ENCODE results near the gene FAM156A.
"Not testable (repeated sequence)": the region's sequence is repeated elsewhere in the genome, so short reads cannot be mapped to it uniquely, and the experiment has no call there.

FAM156A gene

DNA sequence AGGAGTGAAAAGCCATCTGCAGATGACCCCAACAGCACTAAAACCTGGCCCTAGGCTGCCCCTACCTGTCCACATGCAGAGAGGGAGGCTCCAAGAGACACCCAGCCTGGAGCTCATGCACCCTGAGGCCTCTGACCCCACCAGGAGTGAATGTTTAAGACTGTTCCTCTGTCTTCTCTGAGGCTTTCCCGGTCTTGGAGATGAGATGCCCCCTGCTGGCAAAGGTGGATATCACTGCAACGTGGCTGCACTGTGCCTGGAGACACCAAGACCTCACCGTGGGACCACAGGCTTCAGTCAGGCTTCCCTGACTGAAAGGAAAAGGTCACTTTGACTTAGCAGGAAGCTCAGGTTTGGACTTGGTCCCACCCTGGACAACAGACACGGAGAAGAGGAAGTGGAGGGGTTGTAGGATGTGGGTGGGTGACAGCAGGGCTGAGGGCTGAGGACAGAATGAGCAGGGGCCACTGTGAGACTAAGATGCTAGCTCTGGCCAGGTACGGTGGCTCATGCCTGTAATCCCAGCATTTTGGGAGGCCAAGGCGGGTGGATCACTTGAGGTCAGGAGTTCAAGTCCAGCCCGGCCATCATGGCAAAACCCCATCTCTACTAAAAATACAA lies 31.8 kb upstream of the FAM156A start:
- H3K27ac ChIP-seq (ENCODE audit: low read length); H3K4me3 ChIP-seq (ENCODE audit: low read depth in 1 of 2, low read length in 2 of 2); H3K27me3 ChIP-seq (ENCODE audit: low read depth, low read length); H3K9me3 ChIP-seq (ENCODE audit: control insufficient read depth in 1 of 2, low read length in 2 of 2); H3K36me3 ChIP-seq (ENCODE audit: control insufficient read depth in 1 of 2, insufficient read depth in 2 of 2, low read length in 2 of 2): not testable (repeated sequence)
- H3K4me1 ChIP-seq (ENCODE audit: control insufficient read depth in 1 of 2, insufficient read depth in 2 of 2, low read length in 2 of 2): peaks cover 0 to 21% of the 10 kb centered on the region in 2 donors

DNA sequence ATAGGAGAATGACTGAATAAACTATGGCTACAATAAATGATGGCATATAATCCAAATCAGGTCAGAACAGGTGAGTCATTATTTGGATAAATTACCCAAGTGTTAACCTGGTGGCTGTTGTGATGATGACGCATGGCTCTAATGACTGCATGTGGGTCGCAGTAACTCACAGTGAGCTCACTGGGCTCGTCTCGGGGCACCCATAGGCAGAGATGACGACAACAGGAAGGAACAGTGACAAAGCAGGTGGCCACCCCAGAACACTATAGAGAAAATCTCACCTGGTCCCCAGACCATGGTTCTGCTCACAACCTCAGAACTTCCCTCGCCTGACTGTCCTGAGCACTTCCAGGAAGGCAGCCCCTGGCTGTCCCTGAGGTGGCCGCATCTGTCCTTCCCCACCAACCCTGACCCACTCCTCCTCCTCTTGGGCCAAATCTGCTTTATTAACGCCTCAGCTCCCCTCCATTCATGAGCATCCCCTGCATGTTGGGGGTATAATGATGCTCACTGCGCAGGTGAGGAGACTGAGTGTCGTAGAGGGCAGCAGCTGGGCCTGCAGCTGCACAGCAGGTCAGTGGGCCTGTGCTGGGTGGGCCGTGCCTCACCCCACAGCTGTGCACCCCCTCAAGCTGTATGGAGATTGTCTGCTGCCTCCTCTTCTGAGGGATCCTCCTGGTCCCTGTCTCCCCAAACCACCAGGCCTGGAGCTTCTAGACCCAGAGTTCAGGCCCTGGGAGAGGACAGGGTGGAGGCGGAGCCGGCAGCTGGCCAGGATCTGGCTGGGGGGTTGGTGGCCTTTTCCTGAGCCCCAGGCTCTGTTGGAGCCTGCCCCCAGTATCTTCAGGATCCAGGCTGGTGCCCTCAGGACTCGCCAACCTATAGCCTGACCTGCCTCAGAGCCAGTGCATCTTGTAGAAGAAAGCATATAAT lies 30.9 kb upstream of the FAM156A start:
- no peak overlapping the region for H3K27ac ChIP-seq (ENCODE audit: low read length)

DNA sequence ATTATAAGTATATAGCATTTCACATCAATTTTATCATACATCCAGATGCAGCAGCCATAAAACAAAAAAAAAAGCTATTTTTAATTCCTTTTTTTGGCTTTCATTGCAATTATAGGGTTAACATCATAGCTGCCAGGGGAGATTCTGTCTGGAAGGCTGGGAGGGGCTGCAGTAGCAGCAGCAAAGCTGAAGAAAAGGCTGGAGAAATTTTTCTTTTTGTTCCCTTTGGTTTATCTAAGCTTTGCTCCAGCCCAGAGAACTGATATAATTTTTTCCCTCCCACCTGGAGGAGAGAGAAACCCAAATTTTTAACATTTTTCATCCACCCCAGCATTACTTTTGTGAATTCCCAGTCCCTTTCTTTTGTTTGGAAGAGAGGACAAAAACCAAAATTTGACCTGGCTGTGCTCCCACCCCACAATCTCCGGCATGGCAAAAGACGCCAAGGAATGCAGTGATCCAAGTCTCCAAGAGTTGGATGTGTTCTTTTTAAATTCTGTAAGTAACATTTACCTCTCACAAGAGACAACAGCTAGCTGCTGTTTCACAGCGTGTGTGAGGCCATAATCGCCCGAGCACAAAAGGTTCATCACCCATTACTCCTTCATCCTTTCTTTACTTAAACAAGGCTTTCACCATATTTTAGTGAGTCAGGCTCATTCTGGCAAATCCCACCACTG lies 25.1 kb upstream of the FAM156A start:
- H3K9me3 ChIP-seq (ENCODE audit: control insufficient read depth in 1 of 2, low read length in 2 of 2): no peaks in the 10 kb centered on the region
- H3K4me1 ChIP-seq (ENCODE audit: control insufficient read depth in 1 of 2, insufficient read depth in 2 of 2, low read length in 2 of 2): peaks cover 0 to 6% of the 10 kb centered on the region in 2 donors
- H3K27ac ChIP-seq (ENCODE audit: low read length): peak overlapping the region; percentile 45
- no peaks in the 10 kb centered on the region for H3K27me3 ChIP-seq (ENCODE audit: low read depth, low read length)
- H3K4me3 ChIP-seq (ENCODE audit: low read depth in 1 of 2, low read length in 2 of 2): peak overlapping the region in 1 of 2 donors; percentile 2
- no peaks in the 10 kb centered on the region for H3K36me3 ChIP-seq (ENCODE audit: control insufficient read depth in 1 of 2, insufficient read depth in 2 of 2, low read length in 2 of 2)

More for the DNA sequence above, 30.9 kb upstream of the FAM156A start:
- Histone ChIP-seq H3K36me3 (ENCODE audit: control insufficient read depth in 1 of 2, insufficient read depth in 2 of 2, low read length in 2 of 2) (no peaks in the 10 kb centered on the region), H3K4me1 (ENCODE audit: control insufficient read depth in 1 of 2, insufficient read depth in 2 of 2, low read length in 2 of 2) (peaks cover 0 to 22% of the 10 kb centered on the region in 2 donors), H3K4me3 (ENCODE audit: low read depth in 1 of 2, low read length in 2 of 2) (no peak overlapping the region), H3K9me3 (ENCODE audit: control insufficient read depth in 1 of 2, low read length in 2 of 2) (no peaks in the 10 kb centered on the region), H3K27me3 (ENCODE audit: low read depth, low read length) (no peaks in the 10 kb centered on the region)

DNA sequence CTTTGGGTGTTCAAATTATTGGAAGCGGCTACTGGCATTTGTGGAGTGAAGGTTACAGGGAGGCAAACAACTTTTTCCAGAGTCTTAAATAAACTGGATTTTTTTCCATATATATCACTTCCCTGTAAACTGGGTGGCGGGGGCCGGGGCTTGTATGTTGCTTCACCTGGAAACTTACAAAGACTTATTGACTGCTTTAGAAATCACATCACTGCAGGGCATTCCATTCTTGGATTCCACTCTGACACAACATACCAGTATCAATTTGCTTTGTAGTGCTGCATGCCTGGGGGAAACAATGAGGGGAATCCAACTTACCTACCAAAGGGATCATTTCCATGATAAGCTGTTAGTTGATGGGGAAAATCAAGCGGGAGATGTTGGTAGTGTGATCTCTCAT lies 21.7 kb upstream of the FAM156A start:
- Histone ChIP-seq H3K9me3 (ENCODE audit: control insufficient read depth in 1 of 2, low read length in 2 of 2) (no peaks in the 10 kb centered on the region), H3K27me3 (ENCODE audit: low read depth, low read length) (no peaks in the 10 kb centered on the region), H3K36me3 (ENCODE audit: control insufficient read depth in 1 of 2, insufficient read depth in 2 of 2, low read length in 2 of 2) (no peaks in the 10 kb centered on the region), H3K4me1 (ENCODE audit: control insufficient read depth in 1 of 2, insufficient read depth in 2 of 2, low read length in 2 of 2) (peaks cover 0 to 6% of the 10 kb centered on the region in 2 donors), H3K4me3 (ENCODE audit: low read depth in 1 of 2, low read length in 2 of 2) (no peak overlapping the region), H3K27ac (ENCODE audit: low read length) (no peak overlapping the region)

DNA sequence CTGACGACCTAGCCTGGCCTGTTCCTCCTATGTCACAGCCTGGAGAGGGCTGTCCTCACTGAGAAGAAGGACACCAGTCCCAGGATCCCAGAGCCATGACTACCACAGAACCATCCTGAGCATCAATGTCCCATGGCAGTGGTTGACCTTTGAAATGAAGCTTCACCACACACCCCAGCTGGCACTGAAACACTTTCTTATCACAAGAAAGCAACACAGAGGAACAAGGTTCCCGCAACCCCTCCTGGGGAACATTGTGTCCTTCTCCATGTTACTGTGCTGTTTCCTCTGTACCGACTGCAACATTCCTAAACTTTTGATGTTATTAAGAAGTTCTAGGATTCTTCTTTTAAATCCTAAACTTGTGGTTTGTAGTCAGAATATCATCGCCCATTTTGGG lies 21.2 kb upstream of the FAM156A start:
- Histone ChIP-seq H3K27ac (ENCODE audit: low read length) (no peak overlapping the region), H3K4me3 (ENCODE audit: low read depth in 1 of 2, low read length in 2 of 2) (no peak overlapping the region)

DNA sequence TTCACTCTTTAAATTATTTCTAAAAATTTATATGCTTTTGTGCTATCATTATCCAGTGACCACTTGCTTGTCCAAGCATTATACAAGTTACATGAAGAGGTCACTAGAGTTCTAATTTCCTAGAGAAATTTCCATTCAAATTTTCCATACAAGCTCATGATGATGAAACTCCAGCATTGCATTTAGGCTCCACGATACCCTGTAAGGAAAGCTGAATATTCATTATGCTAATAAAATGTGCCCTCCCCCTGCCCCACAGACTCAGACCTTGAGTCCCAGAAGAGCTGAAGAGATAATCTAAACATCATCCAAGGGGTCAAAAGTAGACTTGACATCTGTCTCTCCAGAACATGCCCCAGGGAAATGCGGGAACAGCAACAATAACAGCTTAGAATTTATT lies 19.6 kb upstream of the FAM156A start:
- Histone ChIP-seq H3K9me3 (ENCODE audit: control insufficient read depth in 1 of 2, low read length in 2 of 2) (no peaks in the 10 kb centered on the region), H3K4me1 (ENCODE audit: control insufficient read depth in 1 of 2, insufficient read depth in 2 of 2, low read length in 2 of 2) (no peaks in the 10 kb centered on the region), H3K36me3 (ENCODE audit: control insufficient read depth in 1 of 2, insufficient read depth in 2 of 2, low read length in 2 of 2) (no peaks in the 10 kb centered on the region), H3K4me3 (ENCODE audit: low read depth in 1 of 2, low read length in 2 of 2) (no peak overlapping the region), H3K27ac (ENCODE audit: low read length) (no peak overlapping the region), H3K27me3 (ENCODE audit: low read depth, low read length) (no peaks in the 10 kb centered on the region)

More for the DNA sequence above, 21.2 kb upstream of the FAM156A start:
- H3K27me3 ChIP-seq (ENCODE audit: low read depth, low read length): no peaks in the 10 kb centered on the region
- peaks cover 0 to 4% of the 10 kb centered on the region in 2 donors for H3K4me1 ChIP-seq (ENCODE audit: control insufficient read depth in 1 of 2, insufficient read depth in 2 of 2, low read length in 2 of 2)
- H3K9me3 ChIP-seq (ENCODE audit: control insufficient read depth in 1 of 2, low read length in 2 of 2): no peaks in the 10 kb centered on the region
- H3K36me3 ChIP-seq (ENCODE audit: control insufficient read depth in 1 of 2, insufficient read depth in 2 of 2, low read length in 2 of 2): no peaks in the 10 kb centered on the region

DNA sequence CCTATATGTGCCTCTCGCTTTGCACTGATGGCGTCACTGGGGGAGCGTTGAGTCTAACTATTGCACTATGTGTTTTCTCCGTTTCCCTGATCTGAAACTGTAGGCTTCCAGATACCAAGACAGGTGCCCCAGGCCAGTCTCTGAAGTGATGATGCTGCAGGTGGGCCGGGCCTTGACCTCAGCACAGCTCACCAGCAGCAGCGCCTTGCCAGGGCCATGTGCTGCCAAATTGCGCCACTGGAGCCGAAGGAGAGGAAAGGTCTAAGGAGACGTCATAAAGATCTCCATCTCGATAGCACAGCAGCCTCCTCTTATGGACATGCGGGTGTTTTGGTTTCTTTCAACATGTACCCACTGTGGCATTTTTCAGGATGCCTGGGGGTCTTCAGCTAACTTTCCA lies 17.3 kb upstream of the FAM156A start:
- not testable (repeated sequence) for H3K36me3 ChIP-seq (ENCODE audit: control insufficient read depth in 1 of 2, insufficient read depth in 2 of 2, low read length in 2 of 2); H3K27me3 ChIP-seq (ENCODE audit: low read depth, low read length); H3K4me3 ChIP-seq (ENCODE audit: low read depth in 1 of 2, low read length in 2 of 2); H3K9me3 ChIP-seq (ENCODE audit: control insufficient read depth in 1 of 2, low read length in 2 of 2); H3K4me1 ChIP-seq (ENCODE audit: control insufficient read depth in 1 of 2, insufficient read depth in 2 of 2, low read length in 2 of 2); H3K27ac ChIP-seq (ENCODE audit: low read length)

DNA sequence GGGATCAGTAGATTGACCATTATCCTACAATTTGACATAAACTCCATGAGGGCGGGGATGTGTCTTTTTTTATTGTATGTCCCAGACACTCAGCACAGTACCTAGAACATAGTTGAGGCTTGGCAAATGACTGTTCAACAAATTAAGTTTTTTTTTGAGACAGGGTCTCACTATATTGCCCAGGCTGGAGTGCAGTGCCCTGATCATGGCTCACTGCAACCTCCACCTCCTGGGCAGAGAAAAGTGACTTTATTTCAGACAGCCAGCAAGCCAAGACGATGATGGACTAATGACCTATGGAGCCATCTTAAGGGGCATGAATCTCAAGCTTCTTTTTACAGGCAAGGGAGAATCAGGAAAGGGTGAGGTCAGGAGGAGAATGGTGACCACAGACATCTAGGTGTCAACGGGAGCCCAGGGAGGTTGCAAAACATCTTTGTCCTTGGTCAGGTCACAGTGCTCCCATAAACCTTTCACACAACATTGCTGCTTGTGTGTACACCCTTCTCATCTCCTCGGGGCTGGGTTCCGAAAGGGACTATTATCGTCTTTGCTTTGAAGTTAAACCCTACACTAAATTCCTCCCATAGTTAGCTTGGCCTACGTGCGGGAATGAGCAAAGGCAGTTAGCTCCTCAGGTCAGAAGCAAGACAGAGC lies 16.1 kb upstream of the FAM156A start:
- not testable (repeated sequence) for H3K36me3 ChIP-seq (ENCODE audit: control insufficient read depth in 1 of 2, insufficient read depth in 2 of 2, low read length in 2 of 2); H3K4me3 ChIP-seq (ENCODE audit: low read depth in 1 of 2, low read length in 2 of 2); H3K27ac ChIP-seq (ENCODE audit: low read length); H3K27me3 ChIP-seq (ENCODE audit: low read depth, low read length); H3K4me1 ChIP-seq (ENCODE audit: control insufficient read depth in 1 of 2, insufficient read depth in 2 of 2, low read length in 2 of 2); H3K9me3 ChIP-seq (ENCODE audit: control insufficient read depth in 1 of 2, low read length in 2 of 2)

DNA sequence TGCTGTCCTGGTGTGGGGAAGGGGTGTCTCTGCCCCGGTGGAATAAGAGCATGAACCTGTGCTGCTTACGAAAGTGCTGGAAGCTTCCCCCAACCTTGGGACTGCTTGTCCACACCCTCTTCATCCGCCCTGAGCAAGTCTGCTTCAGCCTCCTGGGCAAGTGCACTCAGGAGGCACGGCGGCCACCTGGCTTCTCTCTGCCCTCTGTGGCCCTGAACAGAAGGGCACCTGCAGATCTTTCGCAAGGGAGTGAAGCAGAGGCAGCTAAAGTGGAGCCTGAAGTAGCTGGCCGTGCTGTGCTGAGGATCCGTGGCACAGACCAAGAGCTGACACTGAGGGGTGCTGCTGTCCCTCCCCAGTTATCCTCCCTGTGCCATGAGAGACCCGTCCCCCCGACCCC lies 9.6 kb upstream of the FAM156A start:
- not testable (repeated sequence) for H3K4me1 ChIP-seq (ENCODE audit: control insufficient read depth in 1 of 2, insufficient read depth in 2 of 2, low read length in 2 of 2); H3K4me3 ChIP-seq (ENCODE audit: low read depth in 1 of 2, low read length in 2 of 2); H3K9me3 ChIP-seq (ENCODE audit: control insufficient read depth in 1 of 2, low read length in 2 of 2); H3K27ac ChIP-seq (ENCODE audit: low read length); H3K36me3 ChIP-seq (ENCODE audit: control insufficient read depth in 1 of 2, insufficient read depth in 2 of 2, low read length in 2 of 2); H3K27me3 ChIP-seq (ENCODE audit: low read depth, low read length)

DNA sequence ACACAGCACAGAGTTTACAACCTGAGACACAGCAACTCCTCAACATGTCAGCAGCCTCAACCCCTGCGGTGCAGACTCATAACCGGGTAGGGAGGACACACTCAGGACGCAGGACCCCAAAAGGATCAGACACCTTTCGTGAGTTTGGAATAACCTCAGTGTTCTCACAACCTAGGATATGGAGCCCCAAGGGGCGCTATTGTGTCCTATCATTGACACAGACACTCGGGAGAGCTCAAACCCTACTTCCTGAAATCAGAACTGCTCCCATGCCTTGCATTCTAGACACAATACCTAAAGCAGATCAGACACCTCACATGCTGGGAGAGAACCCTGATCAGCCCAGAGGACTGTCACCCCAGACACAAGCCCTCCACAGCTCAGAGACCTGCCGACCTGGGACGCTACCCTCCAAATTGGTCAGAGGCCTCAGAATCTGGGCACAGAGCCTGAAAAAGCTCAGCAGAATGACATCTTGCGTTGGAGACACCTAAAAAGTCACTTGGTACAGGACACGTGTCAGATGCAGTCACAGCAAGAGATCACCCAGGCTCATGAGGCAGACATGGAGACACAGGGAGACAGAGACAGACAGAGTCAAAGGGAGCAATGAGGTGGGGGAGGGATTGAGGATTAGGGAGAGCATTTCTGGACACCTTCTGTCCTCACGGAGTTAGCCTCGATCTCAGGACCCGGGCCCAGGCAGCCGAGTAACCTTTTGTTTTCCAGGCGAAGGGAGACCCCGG lies 8.8 kb upstream of the FAM156A start:
- H3K27me3 ChIP-seq (ENCODE audit: low read depth, low read length); H3K4me3 ChIP-seq (ENCODE audit: low read depth in 1 of 2, low read length in 2 of 2); H3K9me3 ChIP-seq (ENCODE audit: control insufficient read depth in 1 of 2, low read length in 2 of 2); H3K27ac ChIP-seq (ENCODE audit: low read length); H3K4me1 ChIP-seq (ENCODE audit: control insufficient read depth in 1 of 2, insufficient read depth in 2 of 2, low read length in 2 of 2); H3K36me3 ChIP-seq (ENCODE audit: control insufficient read depth in 1 of 2, insufficient read depth in 2 of 2, low read length in 2 of 2): not testable (repeated sequence)
